Stimulated activated CD8-positive, alpha-beta memory T cell treated with anti-CD3 and anti-CD28 coated beads, Interleukin-12 subunit alpha, Interleukin-12 subunit beta, amount 100 ng/mL, for 24 hours (primary cell): ENCODE results near the gene SLC25A21.

ENCODE experiments used
- DNase-seq: peaks from one replicate; pipeline ENCODE4 v3.0.0-alpha.2; 2020; ENCODE audit errors: extremely low read depth

The SLC25A21 gene

GRCh38 chr14:36767603-36768281 is 404.7 kb downstream of the SLC25A21 start:
- DNase-seq: no peak

DNA sequence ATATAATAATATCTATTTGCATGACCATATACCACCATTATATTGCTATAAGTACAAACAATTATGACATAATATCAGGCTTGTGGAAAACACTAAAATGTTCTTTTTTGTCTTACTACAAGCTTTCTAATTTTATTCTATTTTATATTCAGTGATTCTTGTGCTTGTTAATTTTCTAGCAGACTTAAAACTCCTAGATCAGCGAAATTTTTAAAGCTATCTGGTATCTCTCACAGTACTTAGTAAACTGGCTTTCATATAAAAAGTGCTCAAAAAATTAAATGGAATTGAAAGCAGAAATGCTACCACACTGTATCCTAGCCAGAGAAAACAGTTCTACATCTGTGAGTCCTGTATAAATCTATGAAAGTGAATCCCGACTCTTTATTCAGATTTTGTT is 405.4 kb downstream of the SLC25A21 start:
- DNase-seq: no peak

DNA sequence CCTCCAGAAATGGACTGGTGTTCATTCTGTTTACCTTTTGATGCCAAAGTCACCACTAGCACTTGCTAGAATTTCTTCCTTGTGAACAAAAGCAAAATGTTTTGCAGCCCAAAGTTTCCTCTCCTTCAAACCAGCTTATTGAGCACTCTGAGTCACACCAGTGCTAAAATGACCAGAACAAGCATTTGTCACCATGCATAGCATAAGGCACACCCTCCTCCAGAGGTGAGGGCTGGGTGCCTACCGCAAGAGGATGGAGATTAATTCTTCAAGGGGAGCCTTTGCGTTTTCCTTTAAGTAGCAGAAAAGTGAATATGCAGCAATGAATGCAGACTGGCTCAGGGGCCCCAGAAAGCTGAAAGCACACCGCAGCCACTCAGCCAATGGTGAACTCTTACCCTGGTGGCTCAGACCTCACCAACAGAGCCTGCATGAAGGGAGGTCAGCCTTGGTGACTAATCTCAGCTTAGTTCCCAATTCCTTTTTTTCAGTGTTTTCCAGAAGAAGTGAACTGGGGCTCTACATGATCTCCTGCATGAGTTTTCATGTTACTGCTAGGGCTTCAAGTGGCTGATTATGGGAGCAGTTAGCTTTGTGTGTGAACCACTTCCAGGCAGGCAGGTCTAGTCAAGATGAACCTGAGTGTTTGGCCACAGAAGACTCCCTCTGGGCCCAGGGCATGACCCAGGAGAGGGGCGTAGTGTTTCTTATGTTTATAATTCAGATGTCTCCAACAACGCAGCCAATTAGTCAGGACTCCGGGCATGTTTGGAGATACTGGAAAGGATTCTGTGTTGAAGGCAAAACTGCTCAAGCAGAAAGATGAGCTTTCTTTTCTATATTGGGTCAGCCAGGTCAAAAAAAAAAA is 414.4 kb downstream of the SLC25A21 start:
- DNase-seq: no peak

- DNase-seq: no peak
These were observed 416.2 kb downstream of the SLC25A21 start for GRCh38 chr14:36756226-36756625.

DNA sequence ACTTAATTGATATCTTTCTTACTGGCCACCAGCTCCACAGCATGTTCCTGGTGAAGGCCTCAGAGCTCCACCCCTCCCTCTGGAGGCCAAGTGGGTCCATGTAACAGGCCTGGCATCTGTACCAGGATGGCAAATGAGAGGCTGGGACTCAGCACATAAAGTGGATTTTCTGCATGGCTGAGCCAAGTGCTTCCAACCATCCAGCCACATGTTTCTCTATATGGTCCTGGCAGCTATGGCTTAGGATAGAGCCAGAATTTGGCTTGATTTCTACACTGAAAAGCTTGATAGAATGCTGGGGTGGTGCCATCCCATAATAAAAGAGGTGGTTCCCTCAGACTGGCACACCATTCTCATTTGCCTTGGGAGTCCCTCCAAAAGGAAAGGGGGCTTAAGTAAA is 416.6 kb downstream of the SLC25A21 start:
- no peak for DNase-seq

GRCh38 chr14:36751920-36752319 is 420.5 kb downstream of the SLC25A21 start:
- no peak for DNase-seq

GRCh38 chr14:36751106-36751505 is 421.3 kb downstream of the SLC25A21 start:
- no peak for DNase-seq

GRCh38 chr14:36750244-36750643 is 422.2 kb downstream of the SLC25A21 start:
- no peak for DNase-seq

- DNase-seq: no peak
These were observed 423.7 kb downstream of the SLC25A21 start for GRCh38 chr14:36748610-36749213.

- no peak for DNase-seq
These were observed 424.8 kb downstream of the SLC25A21 start for GRCh38 chr14:36747411-36748184.

DNA sequence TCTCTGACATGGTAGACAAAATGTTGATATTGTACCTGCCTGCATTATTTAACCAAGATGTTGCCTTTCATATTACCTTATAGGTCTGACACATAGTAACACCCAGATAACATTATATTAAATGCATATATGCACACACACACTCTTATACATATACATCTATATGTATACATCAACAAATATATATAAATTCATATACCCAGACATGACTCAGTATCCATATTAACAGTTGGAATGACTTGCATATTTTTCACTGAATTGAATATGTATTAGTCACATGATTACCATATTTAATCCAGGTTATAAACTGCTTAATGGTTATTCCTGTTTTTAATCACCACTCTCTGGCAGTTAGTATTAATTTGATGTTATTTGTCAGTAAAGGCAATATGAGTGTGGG is 425.5 kb downstream of the SLC25A21 start:
- no peak for DNase-seq

DNA sequence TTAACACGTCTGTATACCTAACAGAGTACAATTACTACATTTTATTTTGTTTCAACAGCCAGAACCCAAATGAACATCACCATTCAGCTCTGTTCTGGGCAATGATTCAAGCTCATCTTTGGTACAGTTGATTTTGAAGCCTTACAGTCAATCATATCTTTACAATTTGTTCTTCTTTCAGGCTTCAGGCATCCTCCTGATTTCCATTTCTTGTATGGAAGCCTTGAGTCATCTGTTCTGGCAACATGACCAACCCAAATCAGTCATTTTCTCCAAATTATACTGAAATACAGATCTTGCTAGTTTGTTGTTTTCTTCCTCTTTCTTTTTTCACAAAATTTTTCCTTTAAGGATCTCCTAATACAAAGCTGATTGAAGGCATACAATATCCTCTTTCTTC is 430.5 kb downstream of the SLC25A21 start:
- no peak for DNase-seq

- no peak for DNase-seq
These were observed 434.1 kb downstream of the SLC25A21 start for GRCh38 chr14:36738269-36738668.

DNA sequence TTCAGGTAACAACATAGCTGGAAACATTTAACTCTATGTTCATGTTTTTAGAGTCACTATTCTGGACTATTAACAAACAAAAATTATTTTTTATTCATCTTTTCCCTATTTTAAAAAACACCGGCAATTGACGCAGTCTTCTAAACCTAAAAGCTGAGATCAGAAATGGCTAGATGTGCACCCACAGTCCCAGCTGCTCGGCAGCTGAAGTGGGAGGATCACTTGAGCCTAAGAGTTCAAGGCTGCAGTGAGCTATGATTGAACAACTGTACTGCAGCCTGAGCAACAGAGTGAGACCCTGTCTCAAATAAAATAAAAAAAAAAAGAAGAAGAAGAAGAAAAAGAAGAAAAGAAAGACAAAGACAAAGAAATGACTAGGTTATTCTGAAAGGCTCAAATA is 446.3 kb downstream of the SLC25A21 start:
- DNase-seq: no peak

DNA sequence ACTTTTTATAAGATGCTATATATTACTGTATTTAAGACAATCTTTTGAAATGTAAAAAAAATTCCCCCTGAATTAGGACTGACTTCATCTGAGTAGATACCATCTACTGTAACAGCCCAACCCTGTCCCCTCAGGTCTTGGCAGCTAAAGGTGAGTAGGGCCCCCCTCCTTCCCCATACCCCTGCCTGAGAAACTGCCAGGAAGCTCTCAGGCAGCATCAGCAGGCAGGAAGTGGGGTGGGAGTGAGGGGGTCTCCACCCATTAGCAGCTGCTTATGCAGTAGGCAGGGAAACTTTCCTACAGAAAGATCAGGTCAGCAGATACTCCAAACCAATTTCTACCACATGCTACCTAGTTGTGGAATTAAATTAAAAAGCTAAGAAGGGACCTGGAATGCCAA is 448.2 kb downstream of the SLC25A21 start:
- DNase-seq: no peak

GRCh38 chr14:36723530-36723929 is 448.9 kb downstream of the SLC25A21 start:
- DNase-seq: no peak

DNA sequence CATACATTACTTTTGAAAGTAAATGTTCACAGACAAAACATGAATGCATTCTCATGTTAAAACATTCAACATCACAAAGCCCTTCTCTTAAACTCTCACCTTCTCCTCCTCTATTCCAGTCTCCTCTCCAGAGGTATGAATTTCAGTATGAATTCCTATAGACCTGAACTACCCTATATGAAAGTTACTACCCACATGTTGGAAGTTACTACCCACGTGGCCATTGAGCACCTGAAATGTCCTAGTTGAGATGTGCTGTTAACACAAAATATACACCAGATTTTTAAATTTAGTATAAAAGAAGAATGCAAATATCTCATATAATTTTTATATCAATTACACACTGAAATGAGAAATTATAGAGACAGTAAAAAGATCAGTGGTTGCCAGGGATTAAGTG is 450.5 kb downstream of the SLC25A21 start:
- DNase-seq: no peak

GRCh38 chr14:36720657-36721056 is 451.7 kb downstream of the SLC25A21 start:
- DNase-seq: no peak

DNA sequence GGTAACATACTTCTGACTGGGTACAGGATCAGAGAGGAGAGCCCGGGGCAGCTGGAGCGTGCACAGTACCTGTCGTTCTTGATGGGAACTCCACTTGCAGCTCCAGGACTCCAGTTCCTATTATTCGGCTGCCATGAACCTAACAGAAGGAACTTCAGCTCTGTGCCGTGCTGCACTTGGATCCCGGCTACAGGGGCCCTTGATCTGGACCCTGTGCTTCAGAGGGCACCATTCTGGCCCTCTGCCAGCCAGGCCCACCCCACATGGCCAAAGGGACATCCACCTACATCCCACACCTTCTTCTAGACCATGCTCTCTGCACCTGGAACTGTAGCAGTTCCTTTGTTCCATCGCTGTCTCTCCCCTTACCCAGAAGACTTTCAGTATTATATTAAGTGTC is 452.6 kb downstream of the SLC25A21 start:
- DNase-seq: no peak

DNA sequence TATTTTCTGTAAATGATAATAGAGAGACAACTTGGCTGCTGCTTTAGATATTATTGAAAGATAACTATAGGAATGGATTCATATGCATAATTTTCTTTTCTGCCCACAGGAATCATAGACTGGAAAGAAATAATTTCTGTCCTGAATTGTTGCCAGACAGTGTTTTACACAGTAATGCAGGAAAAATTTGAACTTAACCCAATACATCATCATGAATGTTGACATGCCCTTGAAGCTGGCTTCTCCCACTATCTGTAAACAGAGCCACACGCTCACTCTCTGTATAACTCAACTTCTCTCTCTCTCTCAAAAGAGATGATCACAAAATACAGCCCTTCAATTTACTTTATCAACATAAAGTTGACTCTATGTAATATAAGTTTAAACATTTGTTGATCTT is 454.2 kb downstream of the SLC25A21 start:
- DNase-seq: no peak

- DNase-seq: no peak
These were observed 455.0 kb downstream of the SLC25A21 start for GRCh38 chr14:36717363-36717762.

DNA sequence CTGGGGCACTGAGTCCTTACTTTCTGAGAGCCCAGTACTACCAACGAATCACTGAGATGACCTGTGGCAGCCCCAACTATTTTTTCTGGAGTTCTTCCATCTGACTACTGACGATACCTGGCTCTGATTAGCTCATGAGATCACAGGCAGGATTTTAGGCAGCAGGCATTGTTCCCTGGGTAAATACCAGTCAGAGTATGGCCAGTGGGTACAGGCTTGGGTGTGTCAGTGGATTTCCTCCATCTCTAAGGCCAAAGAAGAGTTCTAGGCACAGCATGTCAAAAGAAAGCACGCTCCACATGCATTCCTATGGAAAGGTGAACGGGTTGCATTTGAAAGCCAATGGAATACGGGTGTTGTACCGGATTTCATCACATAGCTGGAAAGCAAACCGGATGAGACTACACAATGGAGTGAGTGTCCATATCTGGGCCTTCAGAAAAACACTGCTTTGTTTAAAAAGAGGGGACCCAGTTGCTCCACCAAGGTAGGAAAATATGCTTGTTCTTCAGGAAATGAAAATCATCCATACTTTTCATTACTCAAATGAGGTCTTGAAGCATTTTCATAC is 455.7 kb downstream of the SLC25A21 start:
- no peak for DNase-seq
